Right lobe of liver (tissue), 6 donors: Measurements from ENCODE around the gene INPP5D. TPM values are rescaled to one million over a fixed set of nuclear protein-coding genes. Genes with fewer than 3 reads are reported as not detected.

Source experiments
- ATAC-seq, 4 donors: fragments of 200-7000 bp; cut with Tn5 transposase; one replicate each; pipeline ENCODE4 v1.9.1; 2020; ENCODE audit warnings: mild to moderate bottlenecking in 4 of 4, moderate library complexity in 4 of 4
- DNase-seq, 3 donors: peaks; one replicate each; pipeline ENCODE4 v3.0.0-alpha.2; 2020
- H3K27ac ChIP-seq, 3 donors: fragments of 200-600 bp; one replicate each; pipeline ENCODE4 v1.8.0; 2022
- H3K27me3 ChIP-seq, 2 donors: fragments of 200-600 bp; one replicate each; pipeline ENCODE4 v1.8.0; 2022
- H3K36me3 ChIP-seq, 4 donors: fragments of 200-600 bp; sonication (generic) in 1 of 4; one replicate each; pipeline versions ENCODE4 v1.5.1 to v1.8.0; 2017 to 2022; ENCODE audit warnings: control low read depth in 1 of 4
- H3K4me1 ChIP-seq, 4 donors: fragments of 200-600 bp; sonication (generic) in 1 of 4; one replicate each; pipeline versions ENCODE4 v1.5.1 to v1.8.0; 2017 to 2022; ENCODE audit warnings: control low read depth in 1 of 4
- H3K4me3 ChIP-seq, 3 donors: fragments of 200-600 bp; one replicate each; pipeline ENCODE4 v1.8.0; 2022
- H3K9me3 ChIP-seq, 4 donors: fragments of 200-600 bp; sonication (generic) in 1 of 4; one replicate each; pipeline versions ENCODE4 v1.5.1 to v1.8.0; 2017 to 2022; ENCODE audit warnings: control low read depth in 1 of 4
- POLR2A ChIP-seq: fragments of 450-650 bp; IDR thresholded peaks from one replicate; pipeline ENCODE4 v1.6.1; 2017; ENCODE audit warnings: antibody characterized with exemption, mild to moderate bottlenecking
- WGBS: methylation state at CpG from one replicate; pipeline ENCODE4 v1.1.6; 2018; ENCODE audit warnings: low coverage, low lambda C conversion rate; ENCODE audit not compliant: insufficient coverage; ENCODE audit errors: missing lambda C conversion rate; 5-methylcytosine and 5-hydroxymethylcytosine counted together
- intact Hi-C, 2 donors: fragments of 100-400 bp; cut with DNase I; formaldehyde crosslinking; loops; one replicate each; pipeline versions ENCODE4 v1.11.2 to v1.14.1; 2022
- total RNA-seq, 6 experiments: library from RNA; depleted of rRNA in 2 of 6; stranded (reverse); fragments of >200 nt in 2 of 6; fragmentation: NEBNext Ultra II Directional in 3 of 6; extraction: Animal tissue kit (Norgen Biotek cat#: 25700) in 3 of 6; gene quantifications; one replicate each; pipeline versions ENCODE4 v1.1.0 to v1.2.4, GENCODE V29; 2016 to 2023
- TF ChIP-seq, protein P1 (sequence below), 4 donors: fragments of 200-600 bp in 3 of 4; fragments of 450-650 bp in 1 of 4; IDR thresholded peaks; one replicate each; pipeline versions ENCODE4 v1.5.1 to v1.8.0; 2016 to 2022; ENCODE audit warnings: antibody characterized with exemption in 4 of 4, mild to moderate bottlenecking in 2 of 4
- donor health status: DM: no; HTN: yes; CAD: no.
- donor health status: DM: no; HTN: no; CAD: no.
- donor health status: DM: no; HTN: no; CAD: no.
- donor health status: DM: no; HTN: yes; CAD: no.
- donor health status: DM: no; HTN: yes; CAD: no.

Gene INPP5D
- total RNA-seq, 6 experiments from 2014 or later = 3.5 to 8.1 (median 5.5) TPM

DNA sequence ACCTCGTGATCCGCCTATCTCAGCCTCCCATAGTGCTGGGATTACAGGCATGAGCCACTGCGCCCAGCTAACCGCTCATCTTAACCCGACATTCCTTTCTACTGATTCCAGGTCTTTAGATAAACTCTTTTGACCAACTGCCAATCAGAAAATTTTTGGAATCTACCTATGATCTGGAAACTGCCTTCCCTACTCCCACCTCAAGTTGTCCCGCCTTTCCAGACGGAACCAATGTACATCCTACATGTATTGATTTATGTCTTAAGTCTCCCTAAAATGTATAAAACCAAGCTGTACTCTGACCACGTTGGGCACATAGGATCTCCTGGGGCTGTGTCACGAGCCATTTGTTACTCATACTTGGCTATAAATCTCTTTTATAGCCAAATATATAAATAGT is 30.8 kb upstream of the INPP5D start:
- H3K27me3 ChIP-seq = no peaks in the 10 kb centered on the region
- DNase-seq (no peak), ATAC-seq (no peak)
- H3K9me3 ChIP-seq = no peaks in the 10 kb centered on the region
- H3K4me3 ChIP-seq = no peak overlapping the region
- no peaks in the 10 kb centered on the region for H3K36me3 ChIP-seq
- H3K27ac ChIP-seq = no peak overlapping the region
- no peaks in the 10 kb centered on the region for H3K4me1 ChIP-seq
- TF ChIP-seq, protein P1, sequence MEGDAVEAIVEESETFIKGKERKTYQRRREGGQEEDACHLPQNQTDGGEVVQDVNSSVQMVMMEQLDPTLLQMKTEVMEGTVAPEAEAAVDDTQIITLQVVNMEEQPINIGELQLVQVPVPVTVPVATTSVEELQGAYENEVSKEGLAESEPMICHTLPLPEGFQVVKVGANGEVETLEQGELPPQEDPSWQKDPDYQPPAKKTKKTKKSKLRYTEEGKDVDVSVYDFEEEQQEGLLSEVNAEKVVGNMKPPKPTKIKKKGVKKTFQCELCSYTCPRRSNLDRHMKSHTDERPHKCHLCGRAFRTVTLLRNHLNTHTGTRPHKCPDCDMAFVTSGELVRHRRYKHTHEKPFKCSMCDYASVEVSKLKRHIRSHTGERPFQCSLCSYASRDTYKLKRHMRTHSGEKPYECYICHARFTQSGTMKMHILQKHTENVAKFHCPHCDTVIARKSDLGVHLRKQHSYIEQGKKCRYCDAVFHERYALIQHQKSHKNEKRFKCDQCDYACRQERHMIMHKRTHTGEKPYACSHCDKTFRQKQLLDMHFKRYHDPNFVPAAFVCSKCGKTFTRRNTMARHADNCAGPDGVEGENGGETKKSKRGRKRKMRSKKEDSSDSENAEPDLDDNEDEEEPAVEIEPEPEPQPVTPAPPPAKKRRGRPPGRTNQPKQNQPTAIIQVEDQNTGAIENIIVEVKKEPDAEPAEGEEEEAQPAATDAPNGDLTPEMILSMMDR (IDR thresholded peaks at IDR 0.05) = no peak
- no peak for TF ChIP-seq POLR2A
- intact Hi-C loops = no loop called here
- 91% methylated on average over 8 of the region's 9 CpGs for WGBS

DNA sequence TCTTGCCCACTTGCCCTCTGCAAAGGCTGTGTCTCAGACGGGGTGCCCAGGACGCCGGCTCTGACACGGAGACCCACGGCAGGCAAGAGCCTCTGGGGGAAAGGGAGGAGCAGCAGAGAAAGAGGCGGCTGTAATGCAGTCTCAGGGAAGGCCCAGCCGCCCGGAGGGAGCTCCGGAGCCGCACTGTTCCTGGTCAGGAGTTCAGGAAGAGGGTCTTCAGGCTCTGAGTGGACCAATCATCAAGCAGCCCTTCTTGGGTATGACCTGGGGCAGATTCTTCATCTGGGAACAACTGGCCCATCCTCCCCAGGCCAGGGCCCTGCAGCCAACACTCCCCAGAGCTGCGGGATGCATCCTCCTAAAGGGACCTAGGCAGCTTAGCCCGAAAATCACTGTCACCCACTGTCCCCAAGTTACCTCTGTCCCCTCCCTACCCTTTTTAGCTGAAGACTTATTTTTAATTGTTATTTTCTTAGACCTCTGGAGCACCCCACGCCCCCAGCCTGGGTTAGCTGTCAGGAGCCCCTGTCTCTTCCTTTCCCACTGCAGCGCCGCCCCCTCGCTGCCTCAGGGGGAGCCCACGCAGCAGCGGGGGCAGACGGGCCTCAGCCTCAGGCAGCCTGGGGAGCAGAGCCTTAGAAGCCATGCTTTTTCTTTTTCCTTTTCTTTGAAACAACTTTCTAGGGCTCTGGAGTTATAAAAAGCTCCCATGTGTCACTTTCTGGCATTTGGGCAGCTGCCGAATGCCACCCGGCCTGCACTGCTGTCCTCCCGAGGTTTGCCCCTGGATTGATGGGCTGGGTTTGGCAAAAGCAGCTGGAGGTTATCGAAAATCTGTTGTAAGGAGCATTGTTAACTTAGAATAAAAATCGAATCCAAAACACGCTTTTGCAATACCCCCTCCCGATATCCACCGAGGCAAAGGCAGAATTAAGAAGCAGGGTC is 28.3 kb upstream of the INPP5D start:
- Histone ChIP-seq H3K9me3 (no peaks in the 10 kb centered on the region), H3K27me3 (no peaks in the 10 kb centered on the region), H3K36me3 (no peaks in the 10 kb centered on the region), H3K4me3 (no peak overlapping the region), H3K4me1 (no peaks in the 10 kb centered on the region), H3K27ac (no peak overlapping the region)
- no peak for TF ChIP-seq POLR2A
- TF ChIP-seq, protein P1 (IDR thresholded peaks at IDR 0.05) = no peak
- intact Hi-C loops = no loop called here
- no peak for ATAC-seq
- 82% methylated on average over 24 of the region's 27 CpGs for WGBS
- no peak for DNase-seq

DNA sequence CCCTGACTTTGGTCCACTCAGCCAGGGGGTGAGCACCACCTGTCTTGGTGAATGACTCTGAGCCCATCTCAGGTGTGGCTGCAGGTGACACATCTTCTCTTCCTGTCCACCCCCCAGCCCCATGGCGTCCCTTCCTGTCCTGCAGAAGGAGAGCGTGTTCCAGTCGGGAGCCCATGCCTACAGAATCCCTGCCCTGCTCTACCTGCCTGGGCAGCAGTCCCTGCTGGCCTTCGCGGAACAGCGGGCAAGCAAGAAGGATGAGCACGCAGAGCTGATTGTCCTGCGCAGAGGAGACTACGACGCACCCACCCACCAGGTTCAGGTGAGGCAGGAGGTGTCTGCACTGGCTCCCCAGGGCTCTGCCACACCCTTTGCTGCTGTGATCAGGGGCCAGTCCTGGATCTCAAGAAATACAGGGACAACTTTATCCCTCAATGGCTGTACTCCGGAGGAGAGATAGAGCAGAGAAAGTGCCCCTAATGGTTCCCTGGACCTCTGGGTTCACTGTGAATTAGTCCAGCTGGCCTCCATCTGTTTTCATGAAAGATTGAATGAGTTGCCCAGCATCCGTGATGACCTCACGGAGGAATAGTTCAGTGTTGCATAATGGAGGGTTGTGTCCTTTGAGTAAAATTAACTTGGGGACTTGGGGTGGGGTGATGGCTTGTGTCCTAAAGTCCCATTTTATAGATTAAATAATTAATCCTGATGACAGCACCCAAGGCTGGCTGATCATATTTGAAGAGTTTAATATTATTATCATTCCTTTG is 27.4 kb upstream of the INPP5D start, which contains the start of gene NEU2:
Gene NEU2, plus strand, starts transcription at position 122 of the 770 bp plus-strand sequence. Its CDS starts 0 bp downstream, at position 122.
- Histone ChIP-seq H3K9me3 (no peaks in the 10 kb centered on the region), H3K4me1 (no peaks in the 10 kb centered on the region), H3K27me3 (no peaks in the 10 kb centered on the region), H3K27ac (no peak within 1 kb of the TSS), H3K4me3 (no peak within 1 kb of the TSS), H3K36me3 (no peaks in the 10 kb centered on the region)
- DNase-seq (no peak), ATAC-seq (no peak)
- intact Hi-C loops = no loop called here
- TF ChIP-seq POLR2A = no peak
- TF ChIP-seq, protein P1 (IDR thresholded peaks at IDR 0.05) = no peak
- WGBS = 70% methylated on average over 4 of the region's 13 CpGs

DNA sequence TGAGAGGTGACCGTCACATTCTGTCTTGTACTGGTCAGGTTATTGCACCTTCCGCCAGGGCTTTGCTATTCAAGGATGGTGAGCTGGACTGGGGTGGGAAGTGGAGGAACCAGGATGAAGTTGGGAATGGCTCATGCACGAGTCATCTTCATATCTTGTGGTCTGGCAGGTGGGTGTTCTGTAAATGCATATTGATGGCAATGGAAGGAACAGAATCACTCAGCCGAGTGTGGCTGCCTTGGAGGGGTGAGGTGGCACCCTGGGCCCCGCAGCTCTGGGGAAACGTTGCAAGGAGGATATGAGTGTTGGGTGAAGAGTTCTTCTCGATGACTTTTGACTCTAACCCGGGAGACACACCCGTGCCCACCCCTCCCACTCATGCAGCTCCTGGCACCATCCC is 26.5 kb upstream of the INPP5D start:
- WGBS = 60% methylated on average over 3 of the region's 9 CpGs
- Histone ChIP-seq H3K36me3 (no peaks in the 10 kb centered on the region), H3K4me1 (no peaks in the 10 kb centered on the region), H3K9me3 (no peaks in the 10 kb centered on the region), H3K4me3 (no peak overlapping the region), H3K27me3 (no peaks in the 10 kb centered on the region), H3K27ac (no peak overlapping the region)
- DNase-seq (no peak), ATAC-seq (no peak)
- intact Hi-C loops = no loop called here
- TF ChIP-seq, protein P1 (IDR thresholded peaks at IDR 0.05) = no peak
- no peak for TF ChIP-seq POLR2A
